Mucosa of rectum (tissue), 2 donors: ENCODE results near the gene USP51.
"Not testable (repeated sequence)": the region's sequence is repeated elsewhere in the genome, so short reads cannot be mapped to it uniquely, and the experiment has no call there.

ENCODE experiments used
- H3K27ac ChIP-seq, 2 donors: one replicate each; pipeline ENCODE4 v1.7.0; 2013; ENCODE audit warnings: inconsistent platforms in 2 of 2, low read depth in 2 of 2, low read length in 2 of 2
- H3K27me3 ChIP-seq, 2 donors: one replicate each; pipeline ENCODE4 v1.7.0; 2013; ENCODE audit warnings: low read length in 2 of 2; ENCODE audit not compliant: control insufficient read depth in 2 of 2, insufficient read depth in 2 of 2
- H3K36me3 ChIP-seq, 2 donors: one replicate each; pipeline ENCODE4 v1.7.0; 2013; ENCODE audit warnings: low read length in 2 of 2; ENCODE audit not compliant: control insufficient read depth in 2 of 2, insufficient read depth in 2 of 2
- H3K4me1 ChIP-seq, 2 donors: one replicate each; pipeline ENCODE4 v1.7.0; 2013; ENCODE audit warnings: low read length in 2 of 2, mild to moderate bottlenecking in 1 of 2; ENCODE audit not compliant: control insufficient read depth in 2 of 2, insufficient read depth in 2 of 2
- H3K4me3 ChIP-seq, 2 donors: one replicate each; pipeline ENCODE4 v1.7.0; 2013; ENCODE audit warnings: low read length in 2 of 2
- H3K9ac ChIP-seq, 2 donors: one replicate each; pipeline ENCODE4 v1.7.0; 2013; ENCODE audit warnings: low read length in 2 of 2, low read depth in 1 of 2, mild to moderate bottlenecking in 1 of 2
- H3K9me3 ChIP-seq, 2 donors: one replicate each; pipeline ENCODE4 v1.7.0; 2013; ENCODE audit warnings: low read length in 2 of 2; ENCODE audit not compliant: control insufficient read depth in 2 of 2
- donor health status: healthy.
- donor health status: Normal muscosa, but diverticular disease.

The USP51 gene

DNA sequence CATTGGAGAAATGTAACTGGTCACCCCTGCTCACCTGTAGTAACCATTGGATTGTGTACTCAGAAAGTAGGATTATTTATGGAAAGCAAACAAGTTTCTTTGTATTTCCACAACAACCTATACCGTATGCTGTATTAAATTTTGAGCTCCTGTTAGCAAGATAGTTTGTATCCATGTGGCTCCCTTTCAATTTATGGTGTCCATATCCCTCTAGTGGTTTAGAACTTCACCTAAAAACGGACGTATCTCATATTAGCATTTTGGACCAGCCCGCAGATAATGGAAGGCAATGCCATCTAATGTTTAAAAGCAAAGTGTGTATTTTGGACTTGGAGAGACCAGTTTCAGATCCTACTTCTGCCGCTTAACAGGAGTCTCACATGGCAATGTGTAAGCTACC is 17.4 kb upstream of the USP51 start:
- not testable (repeated sequence) for H3K4me1 ChIP-seq, H3K27ac ChIP-seq, H3K9me3 ChIP-seq, H3K36me3 ChIP-seq, H3K27me3 ChIP-seq, H3K4me3 ChIP-seq, H3K9ac ChIP-seq

DNA sequence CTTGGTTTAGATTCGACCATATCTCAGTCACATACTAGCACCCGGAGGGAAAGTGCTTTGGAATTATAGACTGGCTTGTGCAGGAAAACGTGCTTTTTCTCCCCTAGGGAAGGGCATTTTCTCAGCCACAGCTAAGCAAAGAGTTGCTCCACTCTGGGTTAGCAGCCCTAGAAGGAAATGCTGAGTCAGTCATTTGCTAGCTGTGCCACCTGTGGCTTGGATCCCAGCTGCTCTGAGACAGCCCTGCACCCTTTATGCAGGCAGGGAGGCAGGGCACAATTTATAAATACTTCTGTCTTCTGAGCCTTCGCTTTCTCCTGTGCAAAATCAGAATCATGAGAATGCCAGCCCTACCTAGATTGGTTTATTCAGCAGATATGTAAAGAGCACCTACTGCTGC is 1.3 kb upstream of the USP51 start:
- Histone ChIP-seq H3K27me3 (peaks cover 0 to 6% of the 10 kb centered on the region in 2 donors), H3K9ac (no peak overlapping the region), H3K4me1 (peaks cover 2 to 3% of the 10 kb centered on the region in 2 donors), H3K4me3 (no peak overlapping the region), H3K9me3 (no peaks in the 10 kb centered on the region), H3K27ac (no peak overlapping the region), H3K36me3 (no peaks in the 10 kb centered on the region)

DNA sequence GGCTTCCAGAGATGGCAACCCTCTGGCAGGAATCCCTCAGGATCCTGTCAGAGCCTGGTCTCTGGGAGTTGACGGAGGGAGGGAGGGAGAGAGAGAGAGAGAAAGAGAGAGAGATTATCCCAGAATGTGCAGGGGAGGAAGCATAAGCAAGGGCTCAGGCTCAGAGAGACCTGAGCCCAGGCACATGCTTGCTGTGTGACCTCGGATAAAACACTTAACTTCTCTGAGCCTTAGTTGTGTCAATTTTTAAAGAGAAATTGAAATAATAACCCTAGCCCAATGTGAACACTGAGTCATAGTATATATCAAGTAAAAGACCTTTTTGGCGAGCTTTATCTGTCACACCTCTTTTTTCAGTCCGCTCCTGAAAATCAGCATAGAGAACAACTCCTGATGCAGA is 473 bp upstream of the USP51 start:
- peak overlapping the region in 1 of 2 donors; percentile 80 for H3K4me3 ChIP-seq
- peaks cover 2 to 3% of the 10 kb centered on the region in 2 donors for H3K4me1 ChIP-seq
- H3K36me3 ChIP-seq, result no peaks in the 10 kb centered on the region
- H3K27me3 ChIP-seq, result peaks cover 0 to 6% of the 10 kb centered on the region in 2 donors
- H3K9ac ChIP-seq, result peak overlapping the region in 1 of 2 donors; percentile 74
- no peaks in the 10 kb centered on the region for H3K9me3 ChIP-seq
- peak overlapping the region; percentile 82 to 86 for H3K27ac ChIP-seq

DNA sequence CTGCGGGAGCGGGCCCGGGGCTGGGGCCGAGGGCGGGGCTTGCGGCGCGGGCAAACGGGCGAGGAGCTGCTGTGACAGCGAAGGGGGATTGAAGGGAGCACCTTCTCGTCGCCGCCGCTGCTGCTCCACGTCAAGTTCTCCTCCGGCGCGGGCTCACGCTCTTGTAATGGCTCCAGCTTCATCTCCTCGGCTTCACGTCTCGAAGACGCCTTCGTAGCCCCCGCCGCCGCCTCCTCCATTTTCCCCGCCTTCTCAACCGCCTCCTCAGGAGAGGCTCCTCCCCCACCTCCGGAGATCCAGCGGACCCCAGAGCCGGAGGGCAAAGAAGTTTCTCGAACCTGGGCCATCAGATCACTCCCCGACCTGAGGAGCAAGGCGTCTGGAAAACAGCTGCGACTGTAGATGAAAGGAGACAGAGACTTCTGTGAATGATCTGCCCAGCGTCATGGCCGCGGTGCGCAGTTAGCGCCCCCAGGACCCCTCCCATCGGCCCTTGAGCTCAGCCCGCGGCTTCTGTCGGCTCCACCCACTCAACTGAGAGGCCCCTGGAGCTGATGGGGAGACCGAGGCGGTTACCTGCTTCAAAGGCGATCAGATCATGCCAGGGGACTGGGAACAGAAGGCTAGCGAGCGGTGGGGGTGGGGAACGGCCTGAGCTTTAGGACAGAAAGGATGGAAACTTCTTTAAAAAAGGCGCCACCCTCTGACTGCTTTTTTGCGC is 895 bp downstream of the USP51 start:
- Histone ChIP-seq H3K27me3 (peaks cover 0 to 6% of the 10 kb centered on the region in 2 donors), H3K27ac (peak overlapping the region; percentile 82 to 86), H3K4me3 (peak overlapping the region; percentile 80), H3K9ac (peak overlapping the region; percentile 60 to 74), H3K36me3 (no peaks in the 10 kb centered on the region), H3K9me3 (no peaks in the 10 kb centered on the region), H3K4me1 (peaks cover 2 to 3% of the 10 kb centered on the region in 2 donors)

DNA sequence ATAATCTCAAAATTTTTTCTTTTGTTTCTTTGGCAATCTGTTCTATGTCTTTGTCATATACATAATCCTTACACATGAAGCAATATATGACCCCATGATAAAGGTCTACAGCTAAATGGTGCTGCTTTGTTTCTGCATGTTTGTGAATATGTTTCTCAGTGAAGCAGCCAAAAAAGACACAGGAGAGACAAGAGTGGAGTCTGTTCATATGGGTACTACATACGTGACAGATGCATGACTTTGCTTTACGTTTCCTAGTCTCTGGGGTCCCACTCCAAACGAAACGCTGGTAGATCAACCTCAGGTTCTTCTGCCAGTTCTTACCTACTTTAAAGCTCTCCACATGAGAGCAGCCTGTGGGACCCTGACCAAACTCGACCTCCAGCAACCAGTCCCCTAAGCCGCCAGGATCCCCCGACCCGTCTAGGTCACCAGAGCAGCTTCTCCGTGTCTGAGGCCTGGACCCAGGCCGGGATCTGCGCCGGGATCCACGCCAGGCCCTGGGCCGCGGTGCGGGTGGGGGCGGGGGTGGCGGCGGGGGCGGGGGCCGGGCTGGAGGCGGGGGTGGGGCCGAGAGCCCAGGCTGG is 1.5 kb downstream of the USP51 start:
- Histone ChIP-seq H3K27me3 (peaks cover 0 to 6% of the 10 kb centered on the region in 2 donors), H3K4me1 (peaks cover 2 to 3% of the 10 kb centered on the region in 2 donors), H3K4me3 (peak overlapping the region; percentile 22 to 60), H3K9ac (peak overlapping the region in 1 of 2 donors; percentile 23), H3K9me3 (no peaks in the 10 kb centered on the region), H3K27ac (peak overlapping the region; percentile 39 to 86), H3K36me3 (no peaks in the 10 kb centered on the region)

DNA sequence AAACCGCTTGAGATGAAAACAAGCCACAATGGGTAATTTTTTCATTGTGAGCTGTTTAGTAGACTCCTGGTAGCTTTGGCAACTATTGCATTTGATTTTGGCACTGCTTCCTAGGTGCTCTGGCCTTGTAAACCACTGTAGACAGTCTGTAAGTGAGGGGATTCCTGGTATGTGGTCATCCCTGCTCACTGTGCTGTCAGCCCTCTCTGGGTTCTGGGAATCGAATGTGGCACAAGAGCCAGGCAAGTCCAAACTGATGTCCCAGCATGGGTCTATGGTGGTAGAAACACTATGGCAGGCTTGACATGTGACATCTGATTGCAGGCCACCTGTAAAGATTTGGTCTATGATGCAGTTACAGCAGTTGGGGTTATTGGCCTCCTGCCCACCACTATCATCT is 2.5 kb downstream of the USP51 start:
- Histone ChIP-seq H3K4me1 (peaks cover 2 to 3% of the 10 kb centered on the region in 2 donors), H3K27ac (no peak overlapping the region), H3K27me3 (peaks cover 0 to 6% of the 10 kb centered on the region in 2 donors), H3K36me3 (no peaks in the 10 kb centered on the region), H3K9me3 (no peaks in the 10 kb centered on the region), H3K9ac (no peak overlapping the region), H3K4me3 (no peak overlapping the region)

DNA sequence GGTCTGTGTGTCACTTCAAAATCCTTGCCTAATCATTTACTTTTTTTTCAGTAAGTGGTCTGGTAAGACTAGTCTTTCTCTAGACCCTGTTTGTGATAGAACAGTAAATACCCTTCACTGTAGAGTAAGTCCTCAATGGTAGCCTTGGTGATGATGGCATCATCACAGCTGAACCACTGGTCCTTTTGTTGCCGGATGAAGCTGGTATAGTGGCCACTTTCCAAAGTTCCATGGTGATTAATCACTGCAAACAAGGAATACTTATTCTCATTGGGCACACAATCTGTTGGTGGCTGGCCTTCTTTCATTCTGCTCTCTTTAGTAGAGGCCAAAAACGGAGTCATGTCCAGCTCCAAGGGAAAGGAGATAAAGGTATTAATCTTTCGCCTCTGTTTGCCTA is 2.9 kb downstream of the USP51 start:
- H3K36me3 ChIP-seq, result no peaks in the 10 kb centered on the region
- H3K9me3 ChIP-seq, result no peaks in the 10 kb centered on the region
- H3K4me1 ChIP-seq, result peaks cover 2 to 3% of the 10 kb centered on the region in 2 donors
- H3K27me3 ChIP-seq, result peaks cover 0 to 6% of the 10 kb centered on the region in 2 donors
- no peak overlapping the region for H3K4me3 ChIP-seq
- H3K9ac ChIP-seq, result no peak overlapping the region
- no peak overlapping the region for H3K27ac ChIP-seq

DNA sequence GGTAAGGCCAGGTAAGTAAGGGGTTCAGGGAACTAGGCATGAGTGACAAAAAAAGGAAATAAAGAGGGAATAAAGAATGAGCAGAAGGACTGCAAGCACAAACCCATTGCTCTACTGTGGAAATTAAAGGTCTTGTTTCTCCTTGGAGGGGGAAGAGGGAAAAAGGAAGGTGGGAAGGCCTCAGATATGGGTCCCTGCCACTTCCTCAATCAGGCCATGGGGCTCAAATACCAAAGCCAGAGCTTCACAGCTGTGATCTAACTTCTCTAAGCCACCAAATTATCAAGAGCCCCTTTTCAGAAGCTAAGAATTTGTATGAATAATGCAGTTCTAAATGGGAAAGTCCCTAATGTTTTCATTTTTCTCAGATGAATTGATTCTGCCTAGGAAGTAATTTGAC is 4.7 kb downstream of the USP51 start:
- H3K36me3 ChIP-seq, result no peaks in the 10 kb centered on the region
- no peak overlapping the region for H3K9ac ChIP-seq
- no peak overlapping the region for H3K27ac ChIP-seq
- no peak overlapping the region for H3K4me3 ChIP-seq
- peaks cover 0 to 6% of the 10 kb centered on the region in 2 donors for H3K27me3 ChIP-seq
- no peaks in the 10 kb centered on the region for H3K9me3 ChIP-seq
- H3K4me1 ChIP-seq, result peaks cover 2% of the 10 kb centered on the region in 2 donors

DNA sequence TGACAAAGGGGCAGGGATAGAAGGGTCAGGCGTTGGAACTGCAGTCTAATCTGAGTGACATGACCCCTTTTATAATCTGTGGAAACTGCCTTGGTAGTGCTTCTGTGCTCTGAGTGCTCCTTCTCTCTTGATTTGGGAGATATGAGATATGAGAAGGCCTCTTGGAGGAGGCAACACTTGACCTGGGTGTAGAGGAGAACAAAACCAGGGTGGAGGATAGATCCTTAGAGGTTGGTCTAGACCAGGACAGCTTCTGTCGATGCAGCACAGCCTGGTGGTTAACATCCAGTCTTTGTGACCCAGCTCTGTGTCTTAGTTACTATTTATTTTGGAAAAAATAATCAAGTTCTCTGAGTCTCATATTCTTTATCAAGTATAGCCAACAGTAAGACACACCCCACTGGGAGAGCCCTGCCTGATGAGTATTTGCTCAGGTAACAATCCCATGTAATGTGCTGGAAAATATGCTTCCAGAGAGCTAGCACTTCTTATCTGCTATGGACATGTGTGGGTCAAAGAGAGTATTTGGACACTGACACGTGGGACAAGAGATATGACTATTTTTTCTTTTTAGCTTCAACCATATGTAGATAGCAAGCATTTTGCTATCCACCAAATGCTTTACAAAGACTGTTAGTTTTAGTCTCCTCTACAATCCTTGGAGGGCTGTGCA is 9.1 kb downstream of the USP51 start:
- no peak overlapping the region for H3K4me3 ChIP-seq
- no peak overlapping the region for H3K27ac ChIP-seq
- no peak overlapping the region for H3K9ac ChIP-seq
- H3K27me3 ChIP-seq, result no peaks in the 10 kb centered on the region
- no peaks in the 10 kb centered on the region for H3K36me3 ChIP-seq
- no peaks in the 10 kb centered on the region for H3K4me1 ChIP-seq
- H3K9me3 ChIP-seq, result no peaks in the 10 kb centered on the region

DNA sequence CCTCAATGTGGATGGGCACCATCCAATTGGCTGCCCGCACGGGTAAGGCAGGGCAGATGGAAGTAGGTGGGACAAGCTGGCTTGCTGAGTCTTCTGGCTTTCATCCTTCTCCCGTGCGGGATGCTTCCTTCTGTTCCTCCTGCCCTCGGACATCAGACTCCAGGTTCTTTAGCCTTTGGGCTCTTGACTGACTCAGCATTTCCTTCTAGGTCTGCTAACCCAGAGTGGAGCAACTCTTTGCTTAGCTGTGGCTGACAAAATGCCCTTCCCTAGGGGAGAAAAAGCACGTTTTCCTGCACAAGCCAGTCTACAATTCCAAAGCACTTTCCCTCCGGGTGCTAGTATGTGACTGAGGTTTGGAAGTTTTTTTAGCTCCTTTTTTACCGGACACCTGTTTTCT is 9.7 kb downstream of the USP51 start:
- H3K27ac ChIP-seq, H3K4me1 ChIP-seq, H3K27me3 ChIP-seq, H3K4me3 ChIP-seq, H3K36me3 ChIP-seq, H3K9ac ChIP-seq, H3K9me3 ChIP-seq: not testable (repeated sequence)
